Measurements from ENCODE around the gene SLC27A5.
"Not testable (repeated sequence)": the region's sequence is repeated elsewhere in the genome, so short reads cannot be mapped to it uniquely, and the experiment has no call there.

SLC27A5 gene

GRCh38 chr19:58543826-58544590, 32.2 kb upstream of the SLC27A5 start, which contains the start of gene TRIM28:
Gene TRIM28, plus strand, starts transcription at chr19:58544064. Its CDS starts 694 bp downstream, at chr19:58544758.
- no peak for TF ChIP-seq CTCF (conservative IDR thresholded peaks at IDR 0.05; ENCODE audit: low read depth, low read length)
- peak; percentile 99 for DNase-seq (ENCODE audit: low read depth)
- peak within 1 kb of the TSS; percentile 85 for H3K4me3 ChIP-seq (ENCODE audit: low read depth, low read length)

- DNase-seq (ENCODE audit: low read depth); H3K4me3 ChIP-seq (ENCODE audit: low read depth, low read length): not testable (repeated sequence)
Measured at GRCh38 chr19:58542641-58543372, 31.0 kb upstream of the SLC27A5 start.

GRCh38 chr19:58539169-58539559, 27.4 kb upstream of the SLC27A5 start:
- not testable (repeated sequence) for H3K4me3 ChIP-seq (ENCODE audit: low read depth, low read length); DNase-seq (ENCODE audit: low read depth)

- H3K4me3 ChIP-seq (ENCODE audit: low read depth, low read length): peak overlapping the region; percentile 47
- TF ChIP-seq CTCF (conservative IDR thresholded peaks at IDR 0.05; ENCODE audit: low read depth, low read length): no peak
- no peak for DNase-seq (ENCODE audit: low read depth)
Measured at GRCh38 chr19:58538257-58539168, 26.7 kb upstream of the SLC27A5 start.

- TF ChIP-seq CTCF (conservative IDR thresholded peaks at IDR 0.05; ENCODE audit: low read depth, low read length): no peak
- DNase-seq (ENCODE audit: low read depth): no peak
- H3K4me3 ChIP-seq (ENCODE audit: low read depth, low read length): no peak overlapping the region
Measured at GRCh38 chr19:58536852-58537798, 25.3 kb upstream of the SLC27A5 start.

- H3K4me3 ChIP-seq (ENCODE audit: low read depth, low read length): no peak overlapping the region
- no peak for TF ChIP-seq CTCF (conservative IDR thresholded peaks at IDR 0.05; ENCODE audit: low read depth, low read length)
- no peak for DNase-seq (ENCODE audit: low read depth)
Measured at GRCh38 chr19:58535857-58536256, 24.1 kb upstream of the SLC27A5 start.

Data from choroid plexus epithelial cell (primary cell).